GM21423 (cell line): Measurements from ENCODE around the gene PATE4.

Experiments used
- ATAC-seq: cut with Tn5 transposase; IDR thresholded peaks from one replicate; pipeline ENCODE4 v1.9.1; 2021; ENCODE audit warnings: mild to moderate bottlenecking, moderate library complexity; ENCODE audit not compliant: unreplicated experiment

PATE4 gene

GRCh38 chr11:125887373-125888324 is 54.5 kb downstream of the PATE4 start, which contains the start of gene HYLS1:
HYLS1 (plus strand) TSS chr11:125887668; CDS start chr11:125899369, 11,701 bp downstream.
- peak; percentile 81 for ATAC-seq
